ENCODE results near the gene SGIP1.

DNA sequence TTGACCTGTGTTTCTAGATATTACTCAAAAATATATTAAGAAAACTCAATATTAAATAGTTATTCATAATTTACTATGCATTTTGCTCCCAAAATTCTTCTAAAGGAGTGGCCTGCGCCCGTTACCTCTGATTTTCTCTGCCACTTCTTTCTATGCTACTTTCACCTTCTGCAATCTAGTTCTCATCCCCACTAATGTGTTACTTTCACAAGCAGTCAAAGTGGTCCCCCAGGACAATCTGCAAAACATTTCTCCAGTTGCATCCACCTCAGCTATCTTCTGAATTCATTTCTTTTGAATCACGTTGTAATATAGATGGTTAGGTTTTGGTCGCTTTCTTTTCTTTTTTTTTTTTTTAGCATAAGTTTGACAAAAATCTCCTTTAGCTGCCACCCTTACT is 253.7 kb downstream of the SGIP1 start:
- TF ChIP-seq GATA2 (IDR thresholded peaks at IDR 0.05; ENCODE audit: low read depth, low read length) (no peak), GATA3 (IDR thresholded peaks at IDR 0.05; ENCODE audit: low read depth, low read length) (no peak)

Measured in SH-SY5Y (cell line).